Astrocyte of the spinal cord (primary cell): ENCODE measurements around the gene TMEM128.
"Not testable (repeated sequence)": the region's sequence is repeated elsewhere in the genome, so short reads cannot be mapped to it uniquely, and the experiment has no call there.

Source experiments
- DNase-seq: peaks from one replicate; pipeline ENCODE4 v3.0.0; 2011; ENCODE audit warnings: low read depth, low spot score
- H3K4me3 ChIP-seq: 2 replicates; pipeline ENCODE4 v1.5.1; 2011; ENCODE audit warnings: low read depth, mild to moderate bottlenecking, low read length, moderate library complexity
- CTCF ChIP-seq: IDR thresholded peaks from 2 replicates; pipeline ENCODE4 v1.5.1; 2012; ENCODE audit warnings: low read depth, mild to moderate bottlenecking, low read length, inconsistent platforms
- in situ Hi-C: cut with HindIII; loops from 2 replicates; pipeline ENCODE4 v1.10.0; 2017; ENCODE audit warnings: low sequenced_read_pairs

TMEM128 gene

GRCh38 chr4:4259484-4260100 is 11.6 kb upstream of the TMEM128 start:
- in situ Hi-C loops: no loop called here
- TF ChIP-seq CTCF: no peak
- no peak overlapping the region for H3K4me3 ChIP-seq
- no peak for DNase-seq

DNA sequence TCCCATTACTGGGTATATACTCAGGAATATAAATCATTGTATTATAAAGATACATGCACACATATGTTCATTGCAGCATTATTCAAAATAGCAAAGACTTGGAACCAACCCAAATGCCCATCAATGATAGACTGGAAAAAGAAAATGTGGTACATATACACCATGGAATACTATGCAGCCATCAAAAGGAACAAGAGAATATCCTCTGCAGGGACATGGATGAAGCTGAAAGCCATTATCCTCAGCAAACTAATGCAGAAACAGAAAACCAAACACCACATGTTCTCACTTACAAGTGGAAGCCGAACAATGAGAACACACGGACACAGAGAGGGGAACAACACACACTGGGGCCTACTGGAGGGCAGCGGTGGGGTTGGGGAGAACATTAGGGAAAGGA is 9.7 kb upstream of the TMEM128 start:
- H3K4me3 ChIP-seq, in situ Hi-C loops, DNase-seq: not testable (repeated sequence)

- TF ChIP-seq CTCF: no peak
- no peak overlapping the region for H3K4me3 ChIP-seq
- in situ Hi-C loops: no loop called here
- no peak for DNase-seq
These were observed 8.8 kb upstream of the TMEM128 start for GRCh38 chr4:4256799-4257198.

- no peak for TF ChIP-seq CTCF
- in situ Hi-C loops: no loop called here
- no peak overlapping the region for H3K4me3 ChIP-seq
- DNase-seq: no peak
These were observed 6.6 kb upstream of the TMEM128 start for GRCh38 chr4:4254666-4255065.

GRCh38 chr4:4254199-4254598 is 6.2 kb upstream of the TMEM128 start:
- H3K4me3 ChIP-seq: no peak overlapping the region
- DNase-seq: no peak
- TF ChIP-seq CTCF: no peak
- in situ Hi-C loops: no loop called here

- in situ Hi-C loops: no loop called here
- DNase-seq: no peak
These were observed 1.8 kb upstream of the TMEM128 start for GRCh38 chr4:4249866-4250265.

DNA sequence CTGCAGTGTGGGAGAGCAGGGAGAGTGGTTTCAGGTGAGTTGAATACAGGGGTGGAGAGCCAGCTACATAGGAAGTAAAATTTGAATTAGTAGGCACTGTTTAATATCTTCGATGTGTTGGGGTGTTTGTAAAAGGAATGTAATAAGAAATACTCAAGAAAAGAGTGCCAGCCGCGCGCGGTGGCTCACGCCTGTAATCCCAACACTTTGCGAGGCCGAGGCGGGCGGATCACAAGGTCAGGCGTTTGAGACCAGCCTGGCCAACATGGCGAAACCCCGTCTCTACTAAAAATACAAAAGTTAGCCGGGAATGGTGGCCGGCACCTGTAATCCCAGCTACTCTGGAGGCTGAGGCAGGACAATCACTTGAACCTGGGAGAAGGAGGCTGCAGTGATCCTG is 1.3 kb upstream of the TMEM128 start:
- DNase-seq, H3K4me3 ChIP-seq, in situ Hi-C loops: not testable (repeated sequence)

More at GRCh38 chr4:4249866-4250265, 1.8 kb upstream of the TMEM128 start:
- no peak overlapping the region for H3K4me3 ChIP-seq
- no peak for TF ChIP-seq CTCF

GRCh38 chr4:4248885-4249203 is 821 bp upstream of the TMEM128 start:
- H3K4me3 ChIP-seq: peak overlapping the region; percentile 81
- no peak for DNase-seq
- in situ Hi-C loops: no loop called here
- no peak for TF ChIP-seq CTCF
